Daoy (cell line): ENCODE results near the gene KRTAP4-11. TPM values are rescaled to one million over a fixed set of nuclear protein-coding genes. Genes with fewer than 3 reads are reported as not detected.
"Not testable (repeated sequence)": the region's sequence is repeated elsewhere in the genome, so short reads cannot be mapped to it uniquely, and the experiment has no call there.

Experiments
- DNase-seq: peaks from one replicate; pipeline ENCODE4 v3.0.0-alpha.2; 2015; ENCODE audit warnings: low read depth
- total RNA-seq: library from RNA; depleted of rRNA; stranded (reverse); fragments of >200 nt; shearing (Covaris generic); gene quantifications from 2 replicates; pipeline ENCODE4 v1.2.3, GENCODE V29; 2014

The KRTAP4-11 gene
- total RNA-seq, 1 experiment from 2014 or later = not detected

DNA sequence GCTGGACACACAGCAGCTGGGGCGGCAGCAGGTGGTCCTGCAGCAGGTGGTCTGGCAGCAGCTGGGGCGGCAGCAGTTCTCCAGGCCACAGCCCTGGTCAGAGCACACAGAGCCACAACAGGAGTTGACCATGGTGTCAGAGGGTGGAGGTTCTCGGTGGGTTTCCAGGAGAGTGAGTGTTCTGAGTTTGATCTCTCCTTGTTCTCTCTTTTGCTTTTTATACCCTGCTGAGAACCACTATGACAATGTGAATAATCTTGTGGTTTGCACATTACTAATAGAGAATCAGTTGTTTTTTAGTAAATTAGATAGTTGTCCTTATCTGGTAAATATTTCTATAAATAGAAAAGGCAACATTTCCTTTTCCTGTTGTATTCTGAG is 5.8 kb upstream of the KRTAP4-11 start, which contains the start of gene KRTAP4-12:
Gene KRTAP4-12, minus strand, starts transcription at position 192 of the 381 bp plus-strand sequence. Its CDS starts 60 bp downstream, at position 132.
- not testable (repeated sequence) for DNase-seq

DNA sequence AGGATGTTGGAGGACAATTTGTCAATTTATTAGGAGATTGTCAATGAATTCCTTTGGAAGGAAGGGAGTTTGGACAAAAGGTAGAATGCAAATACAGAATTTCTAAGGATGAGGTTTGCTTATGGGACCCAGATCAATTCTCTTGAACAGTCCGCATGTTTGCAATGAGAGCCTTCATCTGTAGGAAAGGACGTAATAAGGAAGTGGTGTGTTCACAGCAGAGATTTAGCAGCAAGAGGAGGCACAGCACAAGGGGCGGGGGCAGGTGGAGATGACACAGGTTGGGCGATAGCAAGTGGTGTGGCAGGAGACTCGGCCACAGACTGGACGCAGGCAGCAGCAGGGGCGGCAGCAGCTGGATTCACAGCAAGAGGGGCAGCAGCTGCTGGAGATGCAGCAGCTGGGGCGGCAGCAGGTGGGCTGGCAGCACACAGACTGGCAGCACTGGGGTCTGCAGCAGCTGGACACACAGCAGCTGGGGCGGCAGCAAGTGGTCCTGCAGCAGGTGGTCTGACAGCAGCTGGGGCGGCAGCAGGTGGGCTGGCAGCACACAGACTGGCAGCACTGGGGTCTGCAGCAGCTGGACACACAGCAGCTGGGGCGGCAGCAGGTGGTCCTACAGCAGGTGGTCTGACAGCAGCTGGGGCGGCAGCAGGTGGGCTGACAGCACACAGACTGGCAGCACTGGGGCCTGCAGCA is 5.3 kb upstream of the KRTAP4-11 start:
- not testable (repeated sequence) for DNase-seq

DNA sequence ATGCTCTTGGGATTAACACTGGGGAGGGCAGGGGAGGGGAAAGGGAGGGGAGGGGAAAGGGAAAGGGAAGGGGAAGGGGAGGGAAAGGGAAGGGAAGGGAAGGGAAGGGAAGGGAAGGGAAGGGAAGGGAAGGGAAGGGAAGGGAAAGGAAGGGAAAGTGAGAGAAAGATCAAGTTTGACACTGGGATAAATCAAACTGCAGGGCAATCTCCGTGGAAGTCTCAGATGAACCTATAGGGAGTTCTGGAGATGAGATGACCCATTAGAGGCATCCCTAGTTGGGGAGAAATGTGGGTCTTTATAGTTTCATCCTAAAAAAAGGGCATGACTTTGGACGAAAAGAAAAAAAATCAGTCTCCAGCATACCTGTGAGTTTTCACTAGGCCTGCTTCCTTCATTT is 3.6 kb upstream of the KRTAP4-11 start:
- DNase-seq = no peak

DNA sequence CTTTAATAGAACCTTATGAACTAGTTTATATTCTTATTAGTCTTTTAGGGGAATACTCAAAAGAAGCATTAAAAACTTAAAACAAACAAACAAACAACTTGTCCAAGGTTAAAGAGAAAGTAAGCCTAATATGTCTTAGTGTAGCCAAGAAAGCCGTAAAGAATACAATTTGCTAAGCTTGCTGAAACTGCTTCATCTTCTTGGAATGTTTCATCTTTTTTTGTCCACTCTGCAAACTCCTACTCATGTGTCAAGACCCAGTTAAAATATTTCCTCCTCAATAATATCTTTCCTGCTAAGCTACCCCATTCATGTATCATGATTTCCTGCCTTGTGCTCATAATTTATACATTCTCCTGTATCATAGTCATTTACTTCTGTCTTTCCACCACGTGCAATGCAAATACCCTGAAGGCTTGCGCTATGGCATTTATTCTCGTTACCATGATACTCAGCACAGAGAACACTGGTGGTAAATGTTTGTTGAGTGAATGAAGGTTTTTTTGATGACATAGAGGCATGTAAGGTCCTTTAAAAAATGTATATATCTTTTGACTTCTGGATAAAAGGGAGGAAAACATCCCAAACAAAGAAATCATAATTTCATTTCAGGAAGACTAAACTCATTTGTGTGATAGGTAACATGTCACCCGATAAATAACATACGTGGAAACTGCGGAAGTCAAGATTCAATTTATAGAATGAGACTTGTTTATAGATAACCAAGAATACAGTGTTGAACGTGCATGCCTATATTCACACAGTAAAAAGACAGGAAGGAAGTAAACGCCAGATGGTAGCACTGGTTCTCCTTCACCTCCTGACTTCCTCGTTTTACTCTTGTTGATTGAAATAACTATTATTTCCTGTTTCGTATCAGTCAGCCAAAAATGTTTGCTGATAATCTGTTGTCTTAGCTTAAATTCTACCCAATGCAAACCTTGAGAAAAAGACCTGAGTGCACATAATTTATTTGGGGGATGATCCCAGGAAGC is 1.8 kb upstream of the KRTAP4-11 start:
- DNase-seq = not testable (repeated sequence)

DNA sequence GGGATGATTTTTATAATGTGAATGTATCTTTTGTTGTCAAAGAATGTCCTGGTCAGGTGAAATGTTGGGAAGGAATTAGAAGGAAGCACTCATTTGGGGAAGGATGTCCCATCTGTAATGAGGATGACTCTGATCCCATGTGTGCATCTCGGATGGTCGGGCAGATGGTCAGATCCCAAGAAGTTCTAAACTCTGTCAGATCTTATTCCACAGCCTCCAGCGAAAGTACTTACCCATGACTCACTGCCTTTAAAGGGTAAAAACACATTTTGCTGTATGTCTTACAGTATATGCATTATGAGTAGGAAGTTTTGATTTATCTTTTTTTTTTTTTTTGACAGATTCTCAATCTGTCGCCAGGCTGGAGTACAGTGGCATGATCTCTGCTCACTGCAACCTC is 548 bp upstream of the KRTAP4-11 start:
- DNase-seq = no peak

DNA sequence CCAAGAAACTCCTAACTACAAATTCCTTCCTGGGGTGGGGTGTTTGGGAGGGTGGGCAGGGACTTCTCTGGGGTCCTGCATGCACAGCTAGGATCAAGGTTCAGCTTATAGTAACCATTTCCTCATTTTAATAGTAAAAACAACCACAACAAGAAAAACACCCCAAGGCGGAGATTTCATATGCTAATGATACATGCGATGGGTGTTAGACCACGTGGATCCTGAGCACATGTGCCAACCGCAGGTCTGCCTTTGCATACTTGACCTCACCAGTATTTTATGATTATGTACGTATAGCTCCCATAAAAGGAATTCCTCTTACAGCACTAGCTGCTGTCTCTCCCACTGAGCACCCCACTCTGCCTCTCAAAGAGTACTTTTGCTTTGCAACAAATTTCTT is 1.9 kb downstream of the KRTAP4-11 start:
- DNase-seq = no peak

DNA sequence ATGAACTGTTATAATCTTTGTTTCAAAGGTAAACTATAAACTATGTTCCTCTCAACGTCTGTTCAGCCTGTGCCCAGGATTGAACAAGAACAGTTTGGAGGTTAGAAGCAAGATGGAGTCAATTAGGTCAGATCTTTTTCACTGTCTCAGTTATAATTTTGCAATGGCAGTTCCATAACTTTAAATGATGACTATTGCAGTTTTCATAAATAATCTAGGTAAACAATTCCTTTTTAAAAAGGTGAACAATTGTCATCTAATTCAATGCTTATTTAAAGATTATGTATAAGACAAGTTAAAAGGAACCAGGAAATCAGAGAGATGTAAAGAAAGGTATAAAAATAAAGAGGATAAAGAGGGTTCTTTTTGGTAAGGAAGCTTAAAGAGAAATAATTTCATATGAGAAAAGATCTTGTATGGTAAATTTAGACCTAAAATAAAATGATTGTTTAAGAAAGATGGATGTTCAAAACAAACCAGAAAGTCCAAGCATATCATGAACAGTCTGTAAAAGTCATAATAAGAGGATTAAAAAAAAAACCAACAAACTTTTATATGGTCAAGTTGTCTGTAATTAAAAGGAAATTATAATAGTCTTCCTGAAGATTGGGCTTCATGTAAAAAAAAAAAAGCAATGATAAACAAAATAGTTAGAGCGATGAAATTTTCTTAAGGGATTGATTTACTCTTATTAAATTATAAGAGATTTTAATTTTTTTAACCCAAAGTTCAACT is 6.9 kb downstream of the KRTAP4-11 start:
- no peak for DNase-seq

DNA sequence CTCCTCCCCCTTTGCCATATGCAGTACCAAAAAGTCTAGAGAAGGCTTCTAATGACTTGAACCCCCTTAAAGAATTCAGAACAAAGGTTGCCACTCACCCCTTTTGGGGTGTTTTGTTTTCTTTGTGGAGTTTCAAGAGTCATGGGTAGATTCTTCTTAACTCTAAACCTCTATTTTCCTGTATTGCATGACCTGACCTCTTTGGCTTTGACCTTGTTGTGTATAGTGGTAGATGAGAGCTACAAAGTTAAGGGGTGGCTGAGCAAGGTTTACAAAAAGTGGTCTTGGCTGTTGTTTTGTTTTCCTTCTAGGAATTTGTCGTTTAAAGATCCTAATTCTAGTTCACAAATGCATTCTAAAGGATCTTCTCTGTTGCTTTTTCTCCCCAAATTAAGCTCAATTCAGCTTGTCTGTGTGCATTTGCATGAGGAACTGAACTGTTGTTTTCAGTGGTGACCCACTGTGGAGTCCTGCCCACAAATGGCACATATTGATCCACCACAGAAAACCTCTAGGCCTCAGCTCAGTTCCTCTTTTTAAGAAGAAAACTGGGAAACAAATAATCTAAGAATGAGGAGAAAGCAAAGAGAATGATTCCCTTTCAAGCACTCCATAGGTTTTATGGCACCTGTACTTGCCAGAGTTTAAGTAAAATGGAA is 9.3 kb downstream of the KRTAP4-11 start:
- DNase-seq = not testable (repeated sequence)

DNA sequence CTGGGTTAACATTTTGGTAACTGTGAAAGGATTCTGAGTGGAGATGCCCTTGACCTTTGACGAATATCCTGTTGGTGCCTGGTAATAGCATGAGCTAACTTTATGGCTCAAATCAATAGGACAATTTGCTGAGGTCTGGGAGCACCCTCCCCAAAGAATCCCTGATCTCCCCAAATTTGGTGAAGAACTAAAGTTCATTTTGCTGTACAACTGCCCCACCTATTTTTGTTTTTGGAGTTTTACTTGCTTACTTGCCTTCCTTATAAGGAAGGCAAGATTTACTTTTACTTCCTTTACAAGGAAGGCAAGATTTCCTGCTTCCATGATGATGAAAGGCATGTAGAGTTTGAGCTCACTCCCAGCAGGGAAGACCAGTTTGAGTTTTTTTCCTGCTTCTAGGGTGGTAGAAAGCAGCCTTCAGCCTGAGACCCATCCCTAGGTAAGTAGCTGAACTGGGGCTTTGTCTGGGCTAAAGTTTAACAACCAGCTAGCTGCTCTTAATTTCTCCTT is 10.2 kb downstream of the KRTAP4-11 start:
- no peak for DNase-seq

DNA sequence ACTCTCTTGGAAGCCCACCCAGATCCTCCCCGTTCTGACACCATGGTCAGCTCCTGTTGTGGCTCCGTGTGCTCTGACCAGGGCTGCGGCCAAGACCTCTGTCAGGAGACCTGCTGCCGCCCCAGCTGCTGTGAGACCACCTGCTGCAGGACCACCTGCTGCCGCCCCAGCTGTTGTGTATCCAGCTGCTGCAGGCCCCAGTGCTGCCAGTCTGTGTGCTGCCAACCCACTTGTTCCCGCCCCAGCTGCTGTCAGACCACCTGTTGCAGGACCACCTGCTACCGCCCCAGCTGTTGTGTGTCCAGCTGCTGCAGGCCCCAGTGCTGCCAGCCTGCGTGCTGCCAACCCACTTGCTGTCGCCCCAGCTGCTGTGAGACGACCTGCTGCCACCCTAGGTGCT is 12.8 kb downstream of the KRTAP4-11 start, which contains the start of gene KRTAP4-9:
Gene KRTAP4-9, plus strand, starts transcription at position 43 of the 400 bp plus-strand sequence. Its CDS starts 0 bp downstream, at position 43.
- DNase-seq = not testable (repeated sequence)

DNA sequence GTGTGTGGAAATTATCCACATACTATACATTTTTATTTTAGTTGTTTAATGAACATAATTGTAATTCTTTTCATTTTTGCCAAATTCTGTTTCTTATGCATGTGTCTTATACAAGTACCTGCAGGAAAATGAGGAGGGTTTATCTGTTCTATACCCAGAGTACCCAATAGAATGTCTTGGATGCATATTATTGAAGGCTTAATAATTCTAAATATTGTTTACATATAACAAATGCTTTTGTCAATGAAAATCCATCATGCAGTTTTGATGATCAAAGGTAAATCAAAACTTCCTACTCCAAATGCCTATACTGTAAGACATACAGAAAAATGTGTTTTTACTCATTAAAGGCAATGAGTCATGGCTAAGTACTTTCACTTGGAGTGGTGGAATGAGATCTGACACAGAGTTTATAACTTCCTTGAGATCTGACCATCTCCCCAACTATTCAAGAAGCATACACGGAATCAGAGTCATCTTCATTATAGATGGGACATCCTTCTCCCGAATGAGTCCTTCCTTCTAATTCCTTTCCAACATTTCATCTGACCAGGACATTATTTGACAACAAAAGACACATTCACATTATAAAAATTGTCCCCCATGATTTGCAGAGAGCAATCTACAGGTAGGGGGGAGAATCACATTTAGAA is 13.7 kb downstream of the KRTAP4-11 start:
- DNase-seq = not testable (repeated sequence)

DNA sequence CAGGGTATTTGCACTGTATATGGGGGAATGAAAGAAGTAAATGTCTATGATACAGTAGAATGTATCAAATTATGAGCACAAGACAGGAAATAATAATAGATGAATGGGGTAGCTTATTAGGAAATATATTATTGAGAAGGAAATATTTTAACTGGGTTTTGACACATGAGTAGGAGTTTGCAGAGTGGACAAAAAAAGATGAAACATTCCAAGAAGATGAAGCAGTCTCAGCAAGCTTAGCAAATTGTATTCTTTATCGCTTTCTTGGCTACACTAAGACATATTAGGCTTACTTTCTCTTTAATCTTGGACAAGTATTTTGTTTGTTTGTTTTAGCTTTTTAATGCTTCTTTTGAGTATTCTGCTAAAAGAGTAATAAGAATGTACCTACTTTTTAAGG is 14.3 kb downstream of the KRTAP4-11 start:
- DNase-seq = no peak

DNA sequence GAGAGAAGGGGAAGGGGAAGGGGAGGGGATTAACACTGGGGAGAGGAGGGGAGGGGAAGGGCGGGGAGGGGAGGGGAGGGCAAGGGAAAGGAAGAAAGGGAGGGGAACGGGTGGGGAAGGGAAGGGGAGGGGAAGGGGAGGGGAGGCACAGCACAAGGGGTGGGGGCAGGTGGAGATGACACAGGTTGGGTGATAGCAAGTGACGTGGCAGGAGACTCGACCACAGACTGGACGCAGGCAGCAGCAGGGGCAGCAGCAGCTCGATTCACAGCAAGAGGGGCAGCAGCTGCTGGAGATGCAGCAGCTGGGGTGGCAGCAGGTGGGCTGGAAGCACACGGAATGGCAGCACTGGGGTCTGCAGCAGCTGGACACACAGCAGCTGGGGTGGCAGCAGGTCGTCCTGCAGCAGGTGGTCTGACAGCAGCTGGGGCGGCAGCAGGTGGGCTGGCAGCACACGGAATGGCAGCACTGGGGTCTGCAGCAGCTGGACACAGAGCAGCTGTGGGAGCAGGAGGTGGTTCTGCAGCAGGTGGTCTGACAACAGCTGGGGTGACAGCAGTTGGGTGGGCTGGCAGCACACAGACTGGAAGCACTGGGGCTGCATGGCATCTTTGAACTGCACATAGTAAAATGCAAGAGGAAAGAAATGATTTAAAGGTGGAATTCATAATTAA is 16.4 kb downstream of the KRTAP4-11 start, which contains the start of gene KRTAP4-16:
Gene KRTAP4-16, minus strand, starts transcription at position 624 of the 674 bp plus-strand sequence. Its CDS starts 0 bp downstream, at position 624.
- no peak for DNase-seq

DNA sequence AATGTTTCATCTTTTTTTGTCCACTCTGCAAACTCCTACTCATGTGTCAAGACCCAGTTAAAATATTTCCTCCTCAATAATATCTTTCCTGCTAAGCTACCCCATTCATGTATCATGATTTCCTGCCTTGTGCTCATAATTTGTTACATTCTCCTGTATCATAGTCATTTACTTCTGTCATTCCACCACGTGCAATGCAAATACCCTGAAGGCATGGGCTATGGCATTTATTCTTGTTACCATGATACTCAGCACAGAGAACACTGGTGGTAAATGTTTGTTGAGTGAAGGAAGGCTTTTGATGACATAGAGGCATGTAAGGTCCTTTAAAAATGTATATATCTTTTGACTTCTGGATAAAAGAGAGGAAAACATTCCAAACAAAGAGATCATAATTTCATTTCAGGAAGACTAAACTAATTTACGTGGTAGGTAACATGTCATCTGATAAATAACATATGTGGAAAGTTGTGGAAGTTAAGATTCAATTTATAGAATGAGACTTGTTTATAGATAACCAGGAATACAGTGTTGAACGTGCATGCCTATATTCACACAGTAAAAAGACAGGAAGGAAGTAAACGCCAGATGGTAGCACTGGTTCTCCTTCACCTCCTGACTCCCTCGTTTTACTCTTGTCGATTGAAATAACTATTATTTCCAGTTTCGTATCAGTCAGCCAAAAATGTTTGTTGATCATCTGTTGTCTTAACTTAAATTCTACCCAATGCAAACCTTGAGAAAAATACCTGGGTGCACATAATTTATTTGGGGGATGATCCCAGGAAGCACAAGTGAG is 18.3 kb downstream of the KRTAP4-11 start:
- DNase-seq = peak; percentile 80

DNA sequence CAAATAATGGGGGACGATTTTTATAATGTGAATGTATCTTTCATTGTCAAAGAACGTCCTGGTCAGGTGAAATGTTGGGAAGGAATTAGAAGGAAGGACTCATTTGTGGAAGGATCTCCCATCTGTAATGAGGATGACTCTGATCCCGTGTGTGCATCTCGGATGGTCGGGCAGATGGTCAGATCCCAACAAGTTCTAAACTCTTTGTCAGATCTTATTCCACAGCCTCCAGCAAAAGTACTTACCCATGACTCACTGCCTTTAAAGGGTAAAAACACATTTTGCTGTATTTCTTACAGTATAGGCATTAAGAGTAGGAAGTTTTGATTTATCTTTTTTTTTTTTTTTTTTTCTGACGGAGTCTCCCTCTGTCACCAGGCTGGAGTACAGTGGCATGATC is 19.7 kb downstream of the KRTAP4-11 start:
- DNase-seq = no peak

DNA sequence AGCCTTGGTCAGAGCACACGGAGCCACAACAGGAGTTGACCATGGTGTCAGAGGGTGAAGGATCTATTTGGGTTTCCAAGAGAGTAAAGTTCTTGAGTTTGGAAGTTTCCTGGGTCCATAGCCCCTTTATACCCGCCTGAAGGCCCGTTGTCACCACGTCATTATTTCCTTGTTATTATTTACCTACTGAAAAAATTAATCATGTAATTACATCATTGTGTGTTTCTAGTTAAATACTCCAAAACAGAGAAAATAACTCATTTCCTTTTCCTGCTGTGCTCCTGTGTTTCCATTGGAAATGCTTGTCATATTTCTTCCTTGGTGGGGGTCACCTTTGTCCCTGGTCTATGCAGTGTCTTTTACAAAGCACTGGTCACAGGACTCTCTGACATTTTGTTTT is 20.1 kb downstream of the KRTAP4-11 start, which contains the start of gene KRTAP4-8:
Gene KRTAP4-8, minus strand, starts transcription at position 101 of the 400 bp plus-strand sequence. Its CDS starts 58 bp downstream, at position 43.
- no peak for DNase-seq

DNA sequence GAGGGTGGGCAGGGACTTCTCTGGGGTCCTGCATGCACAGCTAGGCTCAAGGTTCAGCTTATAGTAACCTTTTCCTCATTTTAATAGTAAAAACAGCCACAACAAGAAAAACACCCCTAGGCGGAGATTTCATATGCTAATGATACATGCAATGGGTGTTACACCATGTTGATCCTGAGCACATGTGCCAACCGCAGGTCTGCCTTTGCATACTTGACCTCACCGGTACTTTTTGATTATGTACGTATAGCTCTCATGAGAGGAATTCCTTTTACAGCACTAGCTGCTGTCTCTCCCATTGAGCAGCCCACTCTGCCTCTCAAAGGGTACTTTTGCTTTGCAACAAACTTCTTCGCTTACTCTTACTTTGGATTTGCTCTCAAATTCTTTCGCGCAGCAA is 22.1 kb downstream of the KRTAP4-11 start:
- DNase-seq = no peak

DNA sequence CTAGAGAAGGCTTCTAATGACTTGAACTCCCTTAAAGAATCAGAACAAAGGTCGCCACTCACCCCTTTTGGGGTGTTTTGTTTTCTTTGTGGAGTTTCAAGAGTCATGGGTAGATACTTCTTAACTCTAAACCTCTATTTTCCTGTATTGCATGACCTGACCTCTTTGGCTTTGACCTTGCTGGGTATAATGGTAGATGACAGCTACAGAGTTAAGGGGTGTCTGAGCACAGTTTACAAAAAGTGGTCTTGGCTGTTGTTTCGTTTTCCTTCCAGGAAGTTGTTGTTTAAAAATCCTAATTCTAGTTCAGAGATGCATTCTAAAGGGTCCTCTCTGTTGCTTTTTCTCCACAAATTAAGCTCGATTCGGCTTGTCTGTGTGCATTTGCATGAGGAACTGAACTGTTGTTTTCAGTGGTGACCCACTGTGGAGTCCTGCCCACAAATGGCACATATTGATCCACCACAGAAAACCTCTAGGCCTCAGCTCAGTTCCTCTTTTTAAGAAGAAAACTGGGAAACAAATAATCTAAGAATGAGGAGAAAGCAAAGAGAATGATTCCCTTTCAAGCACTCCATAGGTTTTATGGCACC is 29.3 kb downstream of the KRTAP4-11 start:
- DNase-seq = not testable (repeated sequence)
